AG08396 (cell line): ENCODE data around the gene ZCCHC12.
A peak's percentile ranks its signal among the peaks of the same experiment; 100 is the strongest.
"Not testable (repeated sequence)": the region's sequence is repeated elsewhere in the genome, so short reads cannot be mapped to it uniquely, and the experiment has no call there.

Experiments
- DNase-seq: peaks from one replicate; pipeline ENCODE4 v3.0.0; 2012; ENCODE audit warnings: low spot score, mixed read lengths

ZCCHC12 gene

GRCh38 chrX:118823263-118824172, at the start of gene ZCCHC12:
Gene ZCCHC12 (plus strand): TSS chrX:118823824. CDS start chrX:118825245, 1,421 bp downstream.
- DNase-seq, result peak; percentile 67

GRCh38 chrX:118779581-118779980, 44.0 kb upstream of the ZCCHC12 start:
- DNase-seq, result no peak

DNA sequence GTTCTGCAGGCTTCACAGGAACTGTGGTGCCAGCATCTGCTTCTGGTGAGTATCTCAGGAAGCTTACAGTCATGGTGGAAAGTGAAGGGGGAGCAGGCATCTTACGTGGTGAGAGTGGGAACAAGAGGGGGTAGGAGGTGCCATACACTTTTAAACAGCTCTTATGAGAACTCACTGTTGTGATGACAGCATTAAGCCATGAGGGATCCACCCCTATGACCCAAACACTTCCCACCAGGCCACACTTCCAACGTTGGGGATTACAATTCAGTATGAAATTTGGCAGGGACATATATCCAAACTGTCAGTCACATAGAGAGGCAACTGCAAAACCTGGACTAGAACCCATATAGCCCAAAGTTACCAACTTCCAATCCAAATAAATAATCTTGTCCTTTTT, 43.1 kb upstream of the ZCCHC12 start:
- DNase-seq, result no peak

GRCh38 chrX:118780911-118781310, 42.7 kb upstream of the ZCCHC12 start:
- no peak for DNase-seq

DNA sequence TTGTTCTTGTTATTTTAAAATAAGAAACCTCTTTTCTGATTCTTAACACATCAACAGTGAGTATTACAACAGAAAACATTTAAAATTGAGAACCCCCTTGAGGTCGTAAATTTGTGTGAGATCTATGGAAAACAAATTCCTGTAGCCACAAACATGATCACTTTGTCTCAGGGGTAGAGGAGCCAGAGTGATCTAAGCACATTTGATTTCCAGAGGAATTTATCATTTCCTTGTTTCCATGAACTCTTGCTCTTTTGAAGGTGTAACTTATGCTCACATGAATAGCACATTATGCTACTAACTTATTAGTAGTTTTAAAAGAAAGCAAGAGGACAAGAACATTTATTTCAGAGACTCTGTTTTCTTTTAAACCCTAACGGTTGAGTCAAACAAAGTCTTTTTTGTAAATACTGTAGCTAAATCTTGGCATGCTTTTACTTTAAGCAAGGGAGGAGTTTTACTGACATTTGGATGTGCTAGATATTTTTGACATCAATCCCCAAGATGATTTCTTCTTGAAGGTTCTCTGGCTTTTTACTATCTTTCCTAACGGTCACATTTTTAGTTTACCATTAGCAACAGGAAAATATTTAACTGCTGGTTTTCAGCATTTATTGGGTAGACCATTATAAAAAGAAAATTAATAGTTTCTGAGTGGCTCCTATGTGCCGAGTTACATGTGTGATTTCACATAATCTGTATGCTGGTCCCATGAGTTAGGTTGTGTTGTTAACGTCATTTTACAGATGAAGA, 27.9 kb upstream of the ZCCHC12 start:
- no peak for DNase-seq

GRCh38 chrX:118802857-118803256, 20.8 kb upstream of the ZCCHC12 start:
- no peak for DNase-seq

DNA sequence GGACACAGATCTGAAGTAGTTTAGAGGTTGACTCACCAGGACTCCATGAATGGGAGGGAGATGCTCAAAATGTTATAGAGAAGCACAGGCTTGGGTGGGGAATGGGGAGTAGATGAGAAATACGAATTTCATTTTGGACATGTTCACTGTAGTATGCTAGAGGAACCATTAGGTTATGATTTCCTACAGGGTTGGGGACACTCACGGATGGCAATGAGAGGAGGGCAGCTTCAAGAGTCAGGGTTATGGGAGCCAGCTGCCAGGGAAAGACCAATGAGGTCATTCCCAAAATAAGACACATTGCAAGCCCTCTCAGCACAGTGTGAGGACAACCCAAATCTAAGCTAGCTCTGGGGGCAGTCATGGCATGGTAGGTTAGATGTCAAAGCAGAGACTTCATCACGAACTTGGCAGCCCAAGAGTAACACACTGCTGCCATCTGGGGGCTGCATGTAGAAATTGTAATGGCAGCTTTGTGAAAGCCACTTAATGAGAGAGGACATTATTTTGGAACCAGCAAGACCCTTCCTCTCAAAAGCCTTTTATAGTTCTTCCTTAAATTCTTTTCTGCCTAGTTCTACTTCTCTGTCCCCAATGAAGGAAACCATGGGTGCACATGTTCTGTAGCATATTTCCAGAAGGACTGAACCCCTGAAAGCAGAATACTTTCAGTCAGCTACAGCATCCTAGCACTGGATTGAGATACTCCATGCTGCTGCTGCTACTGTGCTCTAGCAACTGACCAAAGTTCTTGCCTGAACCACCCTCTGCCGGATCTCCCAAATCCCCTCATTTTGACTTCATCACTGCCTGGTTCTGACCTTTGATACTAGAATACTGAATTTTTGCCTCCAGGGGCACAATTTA, 16.2 kb upstream of the ZCCHC12 start:
- DNase-seq, result peak; percentile 47

DNA sequence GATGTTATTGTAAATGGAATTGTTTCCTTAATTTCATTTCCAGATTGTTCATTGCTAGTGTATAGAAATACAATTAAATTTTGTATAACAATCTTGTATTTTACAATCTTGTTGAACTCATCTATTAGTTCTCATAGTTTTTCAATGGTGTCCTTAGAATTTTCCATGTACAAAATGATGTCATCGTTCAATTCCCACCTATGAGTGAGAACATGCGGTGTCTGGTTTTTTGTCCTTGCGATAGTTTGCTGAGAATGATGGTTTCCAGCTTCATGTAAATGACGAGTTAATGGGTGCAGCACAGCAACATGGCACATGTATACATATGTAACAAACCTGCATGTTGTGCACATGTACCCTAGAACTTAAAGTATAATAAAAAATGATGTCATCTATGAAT, 6.4 kb upstream of the ZCCHC12 start:
- DNase-seq, result not testable (repeated sequence)

DNA sequence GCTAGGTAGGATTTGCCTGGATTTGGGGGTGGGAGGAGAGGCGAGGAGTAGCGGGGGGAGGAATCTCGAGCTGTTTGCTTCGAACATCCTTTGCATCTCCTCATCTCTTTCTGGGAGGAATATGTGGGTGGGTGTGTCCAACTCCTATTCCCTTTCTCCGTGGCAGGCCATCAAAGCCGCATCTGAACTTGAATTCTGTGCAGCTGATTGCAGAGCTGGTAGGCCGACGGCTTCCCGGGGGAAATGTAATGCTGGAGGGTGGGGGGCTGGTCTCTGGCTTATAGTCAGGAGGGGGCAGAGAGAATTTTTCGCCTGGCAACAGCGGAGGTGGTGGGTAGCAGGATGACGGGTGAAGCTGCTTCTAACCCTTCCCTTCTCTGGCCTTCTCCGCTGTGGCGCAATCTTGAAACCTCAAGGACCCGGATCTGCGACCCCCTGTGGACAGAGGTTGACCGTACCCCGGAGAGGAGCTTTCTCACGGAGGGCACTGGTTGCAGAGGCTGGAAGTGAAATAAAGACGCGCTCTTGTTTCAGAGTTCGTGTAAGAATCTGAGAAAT, 628 bp downstream of the ZCCHC12 start:
- no peak for DNase-seq

GRCh38 chrX:118825227-118825626, 1.6 kb downstream of the ZCCHC12 start:
- no peak for DNase-seq

DNA sequence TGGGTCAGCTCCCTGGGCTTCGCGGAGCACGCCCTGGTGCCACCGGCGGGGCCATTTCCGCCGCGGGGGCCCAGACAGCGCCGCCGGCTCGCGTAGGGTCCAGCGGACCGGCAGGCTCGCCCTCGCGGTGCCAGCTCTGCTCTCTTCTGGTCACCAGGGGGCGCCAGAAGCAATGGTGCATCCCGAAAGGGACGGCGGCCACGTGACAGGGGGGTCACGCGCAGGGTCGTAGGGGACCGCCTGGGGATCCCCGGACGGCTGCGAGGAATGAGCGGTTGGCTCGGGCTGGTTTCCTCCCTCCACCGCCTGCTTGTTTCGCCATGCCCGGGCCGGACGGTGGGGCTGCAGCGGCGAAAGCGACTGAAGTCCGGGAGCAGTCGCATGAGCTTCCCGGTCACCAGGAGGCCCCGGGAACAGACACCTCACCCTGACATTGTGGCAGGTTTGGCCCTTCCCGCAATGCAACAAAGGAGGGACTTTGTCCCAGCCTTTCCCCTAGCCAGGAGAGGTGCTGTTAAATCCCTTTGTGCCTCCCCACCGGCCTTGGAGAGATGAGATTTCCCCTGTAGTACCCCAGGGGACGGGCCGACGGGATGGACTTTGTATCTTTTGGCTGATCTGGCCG, 15.8 kb downstream of the ZCCHC12 start:
- peak; percentile 77 for DNase-seq

- peak; percentile 56 for DNase-seq
Measured at GRCh38 chrX:118847676-118848075, 24.1 kb downstream of the ZCCHC12 start.

GRCh38 chrX:118853596-118853995, 30.0 kb downstream of the ZCCHC12 start:
- DNase-seq, result no peak

GRCh38 chrX:118855681-118856310, 32.2 kb downstream of the ZCCHC12 start:
- DNase-seq, result no peak

DNA sequence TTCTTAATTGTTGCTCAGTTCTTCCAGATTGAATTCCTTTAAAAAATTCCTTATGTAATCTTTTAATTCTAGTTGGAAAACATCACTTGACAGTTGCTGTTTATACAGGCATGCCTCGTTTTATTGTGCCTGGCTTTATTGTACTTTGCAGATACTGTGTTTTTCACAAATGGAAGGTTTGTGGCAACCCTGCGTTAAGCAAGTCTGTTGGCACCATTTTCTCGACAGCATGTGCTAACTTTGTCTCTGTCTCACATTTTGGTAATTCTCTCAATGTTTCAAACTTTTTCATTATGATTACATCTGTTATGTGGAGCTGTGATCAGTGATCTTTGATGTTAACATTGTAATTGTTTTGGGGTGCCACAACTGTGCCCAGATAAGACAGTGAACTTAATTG, 33.4 kb downstream of the ZCCHC12 start:
- DNase-seq, result no peak

GRCh38 chrX:118861338-118861737, 37.7 kb downstream of the ZCCHC12 start:
- DNase-seq, result no peak

GRCh38 chrX:118862091-118862490, 38.5 kb downstream of the ZCCHC12 start:
- no peak for DNase-seq

DNA sequence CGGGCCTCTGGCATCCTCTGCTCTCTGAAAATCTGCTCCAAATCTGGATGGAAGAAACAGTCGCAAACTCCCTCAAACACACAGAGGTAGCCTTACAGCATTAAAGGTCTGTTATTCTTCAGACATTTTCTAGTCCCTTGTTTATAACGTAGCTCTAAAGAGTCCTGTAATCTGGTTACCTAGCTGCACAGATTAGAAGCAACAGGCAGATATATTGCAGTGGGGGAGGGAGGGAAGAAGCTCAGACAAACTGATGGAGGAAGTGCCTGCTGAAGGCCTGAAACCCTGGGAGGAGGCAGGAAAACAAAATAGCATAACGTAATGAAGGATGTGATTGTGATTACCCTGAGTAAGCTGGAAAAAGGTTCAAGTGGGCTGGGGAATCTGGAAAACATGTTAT, 39.4 kb downstream of the ZCCHC12 start:
- no peak for DNase-seq

DNA sequence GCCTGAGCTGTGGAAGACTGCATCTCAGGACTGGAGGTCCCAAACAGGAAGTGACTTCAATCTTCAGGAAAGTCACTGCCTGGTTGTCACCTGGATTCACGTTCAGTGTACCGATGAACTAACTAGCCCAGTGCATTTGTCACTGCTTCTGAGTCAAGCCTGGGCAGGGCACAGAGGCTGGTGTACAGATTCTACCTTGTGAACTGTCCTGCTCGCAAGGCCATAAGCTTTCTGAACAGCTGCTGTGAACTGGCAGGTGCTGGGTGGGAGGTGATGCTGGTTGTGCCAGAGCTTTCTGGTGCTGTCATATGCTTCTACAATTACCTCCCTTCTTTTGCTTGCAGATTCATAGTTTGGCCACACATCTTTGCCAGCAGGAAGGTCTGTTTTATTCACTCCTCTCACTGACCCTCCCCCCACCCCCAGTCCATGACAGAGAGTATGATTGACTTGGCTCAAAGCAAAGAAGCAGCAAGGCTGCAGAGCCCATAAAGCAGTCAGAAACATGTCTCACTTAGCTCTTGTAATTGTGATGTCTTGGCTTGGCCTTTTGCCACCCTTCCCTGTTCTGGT, 40.5 kb downstream of the ZCCHC12 start:
- DNase-seq, result no peak

DNA sequence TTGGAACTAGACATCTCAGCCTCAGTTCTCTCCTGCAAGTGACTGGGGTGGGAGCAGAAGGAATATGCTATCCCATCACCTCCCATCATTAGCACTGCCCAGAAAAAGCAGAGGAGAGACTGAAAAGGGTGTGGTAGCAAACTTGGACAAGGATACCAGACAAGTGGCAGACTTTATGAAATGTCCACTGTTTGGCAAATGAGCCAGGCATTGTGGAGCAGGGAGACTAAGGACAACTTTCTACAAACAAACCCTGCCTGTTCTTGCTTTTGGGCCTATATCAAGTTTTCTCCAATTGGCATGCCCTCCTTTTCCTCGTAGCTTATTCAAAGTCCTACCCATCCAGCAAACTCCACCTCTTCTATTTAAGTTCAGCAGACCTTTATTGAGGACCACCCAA, 41.6 kb downstream of the ZCCHC12 start:
- no peak for DNase-seq

- no peak for DNase-seq
Measured at GRCh38 chrX:118867251-118867650, 43.6 kb downstream of the ZCCHC12 start.
